T-helper 22 cell (primary cell): ENCODE measurements around the gene MACROD1.

Experiments used
- DNase-seq: peaks from one replicate; pipeline ENCODE4 v3.0.0-alpha.2; 2020; ENCODE audit warnings: low read depth

Gene MACROD1

DNA sequence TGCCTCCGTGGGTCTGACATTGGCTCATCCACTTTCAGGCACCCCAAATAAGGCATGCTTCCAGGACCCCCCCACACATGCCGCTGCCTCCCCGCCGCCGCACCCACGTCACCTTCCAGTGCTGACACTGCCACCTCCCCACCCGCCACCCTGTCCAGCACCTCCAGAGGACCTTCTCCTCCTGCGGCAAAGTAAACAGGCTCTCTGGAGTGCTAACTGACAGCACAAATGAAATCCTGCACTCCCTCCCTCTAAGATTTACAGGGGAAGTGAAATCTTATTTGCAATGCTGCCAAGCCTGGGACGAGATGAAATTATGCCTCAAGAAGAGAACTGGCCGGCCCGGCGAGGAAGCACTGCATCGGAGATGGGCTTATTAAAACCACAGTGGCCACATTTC lies 35.3 kb downstream of the MACROD1 start:
- no peak for DNase-seq

DNA sequence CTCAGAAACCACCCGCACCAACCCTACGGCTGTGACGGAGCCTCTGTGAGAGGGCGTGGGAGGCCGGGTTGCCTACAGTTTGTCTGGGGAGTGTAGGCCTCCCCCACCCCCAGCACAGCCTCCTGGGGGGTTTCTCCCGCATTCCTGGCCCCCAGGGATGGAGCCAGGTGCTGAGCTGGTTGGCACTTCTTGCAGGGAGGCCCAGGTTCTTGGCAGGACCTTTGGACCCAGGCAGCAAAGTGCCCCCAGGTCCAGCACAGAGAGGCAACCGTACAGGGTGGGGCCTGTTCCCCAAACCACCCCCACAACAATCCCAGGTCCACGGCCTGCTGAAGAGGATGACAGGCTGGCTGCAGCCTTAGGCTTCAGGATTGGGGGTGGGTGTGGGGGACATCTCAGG lies 36.5 kb downstream of the MACROD1 start:
- DNase-seq, result no peak

DNA sequence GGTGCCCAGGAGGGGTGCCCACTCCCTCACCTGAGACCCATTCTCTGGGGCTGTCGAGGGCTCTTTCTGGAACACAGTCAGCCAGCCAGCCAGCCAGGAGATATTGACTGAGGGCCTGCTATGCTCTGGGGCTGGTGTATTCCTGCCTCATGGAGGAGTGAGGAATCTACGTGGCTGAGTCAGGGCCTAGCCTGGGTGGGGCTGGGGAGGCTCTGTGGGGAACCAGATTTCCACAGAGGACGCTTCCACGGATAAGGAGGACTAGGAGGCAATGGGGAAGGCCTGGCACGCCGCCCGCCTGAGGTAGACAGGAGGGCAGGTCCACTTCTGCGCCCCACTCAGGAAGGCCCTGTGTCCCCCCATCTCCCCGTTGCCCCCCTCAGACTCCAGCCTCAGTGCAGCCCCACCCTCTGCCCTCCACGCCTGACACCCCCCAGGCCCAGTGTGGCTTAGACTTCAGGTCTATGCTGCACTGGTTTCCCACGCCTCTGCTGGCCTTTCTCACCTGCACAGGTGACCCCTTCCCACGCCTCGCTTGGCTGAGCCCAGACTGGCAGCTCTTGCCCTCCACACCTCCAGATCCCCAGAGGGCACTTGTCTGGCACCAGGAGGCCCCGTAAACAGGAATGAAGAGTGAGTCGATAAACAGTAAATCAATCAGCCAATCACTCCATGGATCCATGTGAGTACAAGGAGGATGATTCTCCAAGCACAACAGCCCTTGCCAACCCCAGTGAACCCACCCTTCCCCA lies 37.5 kb downstream of the MACROD1 start:
- no peak for DNase-seq

DNA sequence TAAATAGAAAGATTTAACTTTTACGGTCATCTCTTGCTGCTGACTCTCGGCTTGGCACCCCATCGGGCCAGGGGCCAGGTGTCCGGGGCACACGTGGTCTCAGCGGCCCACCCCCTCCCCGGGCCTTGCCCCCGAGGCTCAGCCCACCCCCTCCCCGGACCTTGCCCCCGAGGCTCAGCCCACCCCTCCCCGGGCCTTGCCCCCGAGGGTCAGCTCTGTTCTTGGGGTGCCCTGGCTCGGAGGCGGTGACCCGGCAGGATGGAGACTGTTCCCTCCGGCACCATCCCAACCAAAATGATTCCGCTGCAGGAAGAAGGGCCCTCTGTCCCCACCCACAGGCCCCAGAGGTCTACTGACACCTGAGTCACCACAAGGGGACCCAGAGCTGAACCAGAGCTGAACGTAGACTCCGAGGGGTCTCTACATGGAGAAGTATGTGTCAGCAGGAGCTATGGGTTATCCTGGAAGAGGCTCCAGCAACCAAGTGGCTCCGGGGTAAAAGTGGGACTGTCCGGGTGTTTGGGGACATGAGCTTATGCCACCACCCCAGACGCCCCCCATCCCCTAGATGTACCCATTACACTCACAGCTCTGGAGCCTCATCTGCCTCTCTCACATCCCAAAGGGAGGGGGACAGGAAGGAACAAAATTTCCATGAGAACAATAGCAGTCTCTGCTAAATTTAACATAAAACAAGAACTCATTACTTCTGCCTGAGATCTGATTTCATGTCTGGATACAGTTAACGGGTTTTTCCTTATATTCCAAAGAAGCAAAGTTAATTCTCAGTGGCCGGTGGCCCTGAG lies 38.4 kb downstream of the MACROD1 start:
- no peak for DNase-seq

DNA sequence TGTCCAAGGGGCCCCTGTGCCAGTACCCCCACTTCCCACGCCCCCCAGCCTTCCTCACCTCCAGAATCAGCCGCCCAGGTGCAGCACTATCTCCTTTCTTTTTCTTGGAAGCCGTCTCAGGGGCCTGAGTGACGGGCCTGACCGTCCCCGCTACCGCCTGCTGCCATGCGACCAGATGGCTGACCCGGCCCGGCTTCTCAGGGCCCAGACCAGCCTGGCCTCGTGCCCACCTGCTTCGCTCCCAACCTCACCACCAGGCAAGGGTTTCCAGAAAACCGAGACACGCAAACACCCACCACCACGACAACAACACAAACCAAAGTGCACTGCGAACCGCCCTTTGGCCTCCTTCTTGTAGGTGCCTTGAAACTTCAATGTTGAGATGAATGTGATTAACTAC lies 39.1 kb downstream of the MACROD1 start:
- DNase-seq, result no peak

DNA sequence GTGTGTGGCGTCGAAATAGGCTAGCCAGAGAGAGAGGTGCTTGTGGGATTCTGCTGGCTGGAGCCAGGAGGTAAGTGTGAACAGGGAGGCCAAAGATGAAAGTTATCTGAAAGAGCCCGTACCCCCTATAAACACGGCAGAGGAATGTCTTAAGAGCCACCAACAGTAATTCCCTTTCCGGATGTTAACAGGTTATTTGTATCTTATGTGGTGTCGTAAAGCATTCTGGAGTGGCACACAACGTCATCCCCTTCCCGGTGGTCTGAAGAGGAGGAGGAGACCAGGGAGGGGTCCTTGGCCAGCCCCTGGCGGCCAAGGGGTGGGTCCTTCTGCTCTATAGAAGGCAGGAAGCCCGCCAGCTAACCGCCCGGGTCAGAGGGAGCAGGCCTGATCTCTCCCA lies 39.5 kb downstream of the MACROD1 start:
- no peak for DNase-seq

DNA sequence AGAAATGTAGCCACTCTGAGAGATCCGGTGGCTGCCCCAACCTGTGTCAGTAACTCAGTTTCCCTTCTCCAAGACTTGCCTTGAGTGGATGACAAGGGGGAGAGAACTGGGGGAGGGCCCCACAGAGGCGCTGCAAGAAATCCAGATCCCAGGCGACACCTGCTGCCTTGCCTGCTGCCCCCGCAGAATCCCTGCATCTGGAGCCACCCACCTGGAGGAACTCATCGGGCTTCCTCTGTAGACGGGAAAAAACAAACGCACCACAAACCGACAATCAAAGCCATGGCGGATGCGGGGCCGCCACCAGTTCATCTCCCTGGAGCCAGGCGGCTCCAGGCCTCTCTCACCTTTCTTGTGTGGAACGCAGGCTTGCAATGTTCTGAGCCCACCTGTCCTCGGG lies 40.2 kb downstream of the MACROD1 start:
- no peak for DNase-seq

DNA sequence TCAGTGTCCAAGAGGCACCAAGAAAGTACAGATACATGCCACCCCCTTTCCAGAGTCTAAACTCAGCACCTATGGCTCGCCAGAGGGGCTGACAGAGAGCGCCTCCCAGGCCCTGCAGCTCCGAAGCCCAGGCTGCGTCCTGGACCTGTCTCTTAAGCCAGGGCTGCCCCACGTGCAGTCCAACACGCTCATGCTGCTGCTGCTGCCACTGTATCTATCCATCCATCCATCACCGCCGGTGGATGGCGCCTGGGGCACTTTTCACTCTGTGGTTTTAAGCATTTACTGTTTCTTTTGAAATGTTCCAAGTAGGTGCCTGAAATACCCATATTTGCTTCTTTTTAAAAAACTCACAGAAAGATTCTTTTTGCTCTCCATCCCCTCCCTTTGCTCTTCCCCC lies 41.8 kb downstream of the MACROD1 start:
- DNase-seq, result no peak

DNA sequence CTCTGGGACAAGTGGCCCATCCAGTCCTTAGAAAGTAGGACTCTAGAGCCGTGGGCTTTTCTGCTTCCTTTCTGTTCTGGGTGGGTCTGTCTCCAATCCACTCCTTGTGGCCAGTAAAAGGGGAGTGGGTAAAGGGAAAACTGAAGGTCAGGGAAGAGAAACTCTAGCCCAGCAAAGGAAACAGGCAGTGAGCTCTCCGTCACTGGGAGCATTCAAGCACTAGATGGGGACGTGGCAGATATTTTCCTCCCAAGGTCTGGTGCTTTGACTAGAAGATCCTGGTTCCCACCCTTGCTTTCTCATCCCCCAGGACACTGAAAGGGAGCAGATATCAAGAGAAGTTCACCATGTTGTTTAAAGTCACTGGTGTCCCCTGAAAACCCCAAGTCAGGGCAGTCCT lies 42.2 kb downstream of the MACROD1 start:
- no peak for DNase-seq

DNA sequence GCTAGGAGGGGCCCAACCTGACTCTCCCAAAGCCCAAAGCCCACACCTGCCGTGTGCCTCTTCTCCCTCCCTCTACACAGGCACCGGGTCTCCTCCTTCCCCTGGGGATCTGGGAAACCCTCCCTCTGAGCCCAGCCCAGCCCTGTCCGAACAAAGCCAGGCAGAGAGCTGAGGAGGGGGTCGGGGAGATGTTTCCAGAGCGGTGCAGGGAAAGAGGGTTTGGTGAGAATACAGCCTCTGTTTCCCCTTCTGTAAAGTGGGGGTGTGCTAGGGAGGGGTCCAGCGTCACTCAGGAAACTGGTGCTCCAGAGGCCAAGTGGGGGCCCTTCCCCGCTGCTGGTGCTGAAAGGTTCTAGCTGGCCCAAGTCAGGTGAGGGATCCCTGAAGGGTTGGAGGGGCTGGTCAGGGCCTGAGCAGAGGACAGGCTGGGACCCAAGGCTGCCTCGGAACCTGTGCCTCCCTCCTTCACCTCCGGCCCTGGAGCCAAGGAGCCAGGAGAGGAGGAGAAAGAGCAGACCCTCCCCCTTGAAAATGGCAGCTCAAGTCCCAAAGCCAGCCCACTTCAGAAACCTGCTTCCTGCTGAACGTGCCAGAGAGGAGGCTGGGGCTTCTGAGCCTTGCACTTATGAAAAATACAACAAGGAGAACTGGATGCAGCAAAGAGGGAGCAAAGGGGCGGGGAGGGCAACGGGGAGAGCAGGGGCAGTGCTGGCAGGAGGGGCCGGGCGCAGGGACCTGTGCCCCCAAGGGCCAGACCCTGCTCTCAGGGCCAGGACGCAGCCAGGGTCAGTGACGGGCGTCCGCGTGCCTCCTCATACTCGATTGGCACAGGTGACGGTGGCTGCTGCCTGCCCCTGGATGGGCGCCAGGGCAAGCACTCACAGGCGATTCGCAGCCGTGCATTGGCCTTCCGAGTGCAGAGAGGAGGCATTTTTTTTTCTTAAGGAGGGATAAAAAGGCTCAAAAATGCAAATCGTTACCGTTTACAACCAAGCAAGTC lies 43.2 kb downstream of the MACROD1 start:
- DNase-seq, result no peak

DNA sequence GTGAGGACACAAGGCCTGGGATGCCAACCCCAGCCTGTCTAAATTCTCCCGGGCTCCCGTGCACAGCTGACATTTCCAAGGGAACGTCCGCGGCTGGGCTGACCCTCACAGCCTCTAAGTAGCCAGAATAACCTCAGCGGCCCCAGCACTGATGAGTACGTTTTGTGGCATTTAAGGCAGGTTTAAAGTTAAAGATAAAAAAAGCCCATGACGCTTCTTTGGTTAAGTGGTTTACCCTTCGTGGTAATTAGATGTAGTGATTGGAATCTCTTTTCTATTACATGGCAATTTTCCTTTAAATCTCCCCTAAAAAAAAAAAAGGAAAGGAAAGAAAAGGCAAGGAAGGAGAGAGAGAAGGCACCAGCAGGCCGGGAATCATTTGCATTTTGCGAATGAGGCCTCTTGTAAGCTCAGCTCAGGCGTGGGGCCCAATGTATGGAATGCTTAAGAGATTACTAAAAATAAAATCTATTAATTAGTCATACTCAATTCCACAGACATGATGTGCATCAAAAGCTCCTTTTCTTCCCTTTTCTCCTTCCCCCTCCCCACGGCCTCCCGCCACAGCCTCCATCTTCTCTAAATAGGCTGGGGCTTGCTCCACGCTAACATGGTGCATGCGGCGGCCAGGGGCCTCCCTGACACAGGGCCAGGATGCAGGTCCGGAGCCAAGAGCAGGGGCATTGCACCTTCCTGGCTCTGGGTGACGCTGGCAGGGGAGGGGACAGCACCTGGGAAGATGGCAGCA lies 44.1 kb downstream of the MACROD1 start:
- no peak for DNase-seq

DNA sequence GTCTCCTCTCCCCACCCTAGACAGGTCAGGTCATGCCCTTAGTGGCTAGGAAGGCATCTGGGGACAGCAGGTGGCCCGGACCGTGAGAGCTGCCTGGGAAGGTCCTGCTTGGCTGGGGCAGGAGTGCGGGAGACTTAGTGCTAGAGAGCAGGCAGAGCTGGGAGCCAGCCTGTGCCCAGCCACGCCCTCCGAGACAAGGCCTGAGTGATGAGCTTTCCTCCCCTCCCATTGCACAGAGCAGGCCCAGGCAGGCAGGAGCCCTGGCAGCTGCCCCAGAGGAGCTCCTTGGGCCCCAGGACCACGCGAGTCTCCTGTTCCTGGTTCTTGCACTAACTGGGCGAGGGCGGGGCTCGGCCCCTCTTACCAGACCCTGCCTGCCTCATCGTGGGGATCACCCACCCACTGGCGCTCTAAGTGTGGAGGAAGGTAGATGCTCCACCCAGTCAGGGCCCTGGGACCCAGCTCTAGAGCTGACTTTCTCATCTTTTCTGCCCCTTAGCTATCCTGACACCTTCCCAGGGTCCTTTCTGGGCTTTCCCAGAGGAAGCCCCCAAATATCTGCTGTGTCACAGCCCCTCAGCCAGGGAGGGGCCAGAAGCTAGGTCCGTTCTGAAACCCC lies 44.9 kb downstream of the MACROD1 start:
- DNase-seq, result no peak

DNA sequence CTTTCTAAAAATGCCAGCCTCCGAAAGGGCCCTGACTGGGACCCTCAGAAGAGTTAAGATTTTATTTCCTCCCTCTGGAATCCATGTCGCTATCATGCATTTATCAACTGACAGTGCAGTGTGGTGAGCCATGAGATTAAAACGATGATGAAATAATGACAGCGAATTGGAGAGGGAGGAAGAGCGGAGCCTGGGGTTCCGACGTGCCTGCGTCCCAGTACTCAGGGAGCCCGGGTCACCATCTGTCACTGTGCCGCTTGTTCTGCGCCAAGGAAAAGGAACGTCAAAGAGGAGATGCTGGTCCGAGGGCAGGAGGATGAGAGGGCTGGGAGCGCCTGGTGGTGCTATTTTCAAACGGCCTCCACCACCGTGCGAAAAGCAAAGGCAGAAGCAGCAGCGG lies 46.2 kb downstream of the MACROD1 start:
- no peak for DNase-seq

DNA sequence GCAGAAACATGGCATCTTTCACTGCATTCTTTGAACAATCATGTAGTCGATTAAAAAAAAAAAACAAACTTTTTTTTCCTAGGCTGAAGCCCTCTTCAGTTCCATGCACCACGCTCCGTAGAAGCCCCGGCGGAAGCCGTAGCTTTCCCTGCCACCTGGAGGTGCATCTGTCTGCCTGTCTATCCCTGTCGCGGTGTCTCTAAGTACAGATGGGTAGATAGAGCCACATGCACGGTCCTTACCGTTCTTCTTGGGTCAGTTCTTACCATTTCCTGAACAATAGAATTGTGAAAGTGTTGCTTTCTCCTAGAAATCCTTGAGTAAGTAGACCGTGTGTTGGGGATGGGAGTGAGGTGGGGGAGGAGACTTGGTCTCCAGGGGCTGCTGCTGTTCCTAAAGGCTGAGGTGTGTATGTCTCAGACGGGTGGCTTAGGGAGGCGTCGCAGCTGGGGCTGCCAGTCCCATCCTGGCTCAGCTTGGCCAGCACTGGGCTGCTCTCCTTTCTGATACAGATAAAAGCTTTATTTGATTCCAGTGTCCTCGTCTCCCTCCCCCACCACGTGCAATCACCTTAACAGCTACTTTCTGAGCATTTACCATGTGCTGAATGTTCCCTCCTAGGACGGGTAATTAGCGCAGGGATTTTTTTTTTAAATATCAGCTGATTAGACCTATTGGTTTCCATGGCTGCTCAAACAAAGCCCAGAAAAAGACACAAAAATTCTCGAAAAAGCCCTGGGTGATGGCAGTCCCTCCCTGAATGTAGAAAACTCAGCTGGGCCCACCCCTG lies 46.8 kb downstream of the MACROD1 start:
- no peak for DNase-seq

DNA sequence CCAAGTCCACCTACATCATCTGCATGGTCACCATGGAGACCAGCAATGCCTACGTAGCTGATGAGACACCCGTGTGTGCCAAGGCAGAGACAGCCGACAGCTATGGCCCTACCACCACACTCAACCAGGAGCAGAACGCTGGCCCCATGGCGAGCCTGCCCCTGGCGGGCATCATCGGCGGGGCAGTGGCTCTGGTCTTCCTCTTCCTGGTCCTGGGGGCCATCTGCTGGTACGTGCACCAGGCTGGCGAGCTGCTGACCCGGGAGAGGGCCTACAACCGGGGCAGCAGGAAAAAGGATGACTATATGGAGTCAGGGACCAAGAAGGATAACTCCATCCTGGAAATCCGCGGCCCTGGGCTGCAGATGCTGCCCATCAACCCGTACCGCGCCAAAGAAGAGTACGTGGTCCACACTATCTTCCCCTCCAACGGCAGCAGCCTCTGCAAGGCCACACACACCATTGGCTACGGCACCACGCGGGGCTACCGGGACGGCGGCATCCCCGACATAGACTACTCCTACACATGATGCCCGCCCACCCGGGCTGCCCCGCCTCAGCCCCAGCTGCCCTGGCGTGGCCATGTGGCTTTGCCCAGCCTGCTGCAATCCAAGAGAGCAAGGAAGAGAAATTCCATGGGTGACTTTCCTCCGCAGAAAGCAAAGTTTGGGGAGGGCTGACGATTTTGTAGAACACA lies 48.0 kb downstream of the MACROD1 start:
- DNase-seq, result no peak

DNA sequence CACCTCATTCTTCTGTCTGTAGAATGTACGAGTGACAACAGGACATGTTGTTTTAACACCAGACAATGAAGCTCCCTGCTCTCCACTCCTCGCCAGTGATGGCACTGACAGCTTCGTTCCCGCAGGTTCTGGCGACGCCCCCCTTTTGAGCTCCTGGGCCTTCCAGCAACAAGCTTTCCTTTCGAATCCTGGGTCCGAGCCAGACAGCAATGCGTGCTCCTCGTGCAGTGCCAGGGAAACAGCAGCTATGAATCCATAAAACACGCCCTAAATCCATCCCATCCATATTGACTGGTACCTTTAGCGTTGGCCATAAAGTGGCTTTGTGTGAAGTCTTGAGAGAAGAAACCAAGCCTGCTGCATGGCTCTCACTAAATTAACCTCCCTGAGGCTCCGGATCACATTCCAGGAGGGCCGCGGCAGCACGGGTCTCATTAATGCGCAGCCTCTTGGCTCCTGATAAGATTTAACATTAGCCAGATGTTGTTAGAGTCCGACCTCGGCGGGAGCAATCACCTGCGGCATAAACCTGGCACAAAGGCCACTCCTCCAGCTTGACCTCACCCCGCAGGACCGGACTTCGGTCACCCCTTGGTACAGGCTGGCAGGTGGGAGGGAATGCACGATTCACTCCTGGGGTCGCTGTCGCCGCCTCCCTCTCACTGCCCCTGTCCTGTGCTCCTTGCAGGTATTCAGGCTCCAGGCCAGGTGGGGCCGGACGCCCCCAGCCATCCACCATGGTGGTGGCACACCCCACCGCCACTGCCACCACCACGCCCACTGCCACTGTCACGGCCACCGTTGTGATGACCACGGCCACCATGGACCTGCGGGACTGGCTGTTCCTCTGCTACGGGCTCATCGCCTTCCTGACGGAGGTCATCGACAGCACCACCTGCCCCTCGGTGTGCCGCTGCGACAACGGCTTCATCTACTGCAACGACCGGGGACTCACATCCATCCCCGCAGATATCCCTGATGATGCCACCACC lies 50.1 kb downstream of the MACROD1 start:
- DNase-seq, result no peak

DNA sequence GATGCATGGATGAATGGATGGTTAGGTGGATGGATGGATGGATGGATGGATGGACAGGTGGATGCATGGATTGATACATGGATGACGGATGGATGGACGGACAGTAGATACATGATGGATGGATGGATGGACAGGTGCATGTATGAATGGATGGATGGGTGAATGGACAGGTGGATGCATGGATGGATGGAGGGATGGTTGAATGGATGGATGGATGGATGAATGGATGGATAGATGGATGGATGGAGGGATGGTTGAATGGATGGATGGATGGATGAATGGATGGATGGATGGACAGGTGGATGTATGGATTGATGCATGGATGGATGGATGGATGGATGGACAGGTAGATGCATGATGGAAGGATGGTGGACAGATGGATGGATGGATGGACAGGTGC lies 51.7 kb downstream of the MACROD1 start:
- no peak for DNase-seq

DNA sequence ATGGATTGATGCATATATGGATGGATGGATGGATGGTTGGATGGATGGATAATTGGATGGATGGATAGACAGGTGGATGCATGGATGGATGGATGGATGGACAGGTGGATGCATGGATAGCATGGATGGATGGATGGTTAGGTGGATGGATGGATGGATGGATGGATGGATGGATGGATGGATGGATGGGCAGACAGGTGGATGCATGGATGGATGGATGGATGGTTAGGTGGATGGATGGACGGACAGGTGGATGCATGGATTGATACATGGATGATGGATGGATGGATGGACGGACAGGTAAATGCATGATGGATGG lies 52.5 kb downstream of the MACROD1 start:
- DNase-seq, result no peak
